Erythroblast (primary cell): ENCODE results near the gene CBFA2T2.
"Not testable (repeated sequence)": the region's sequence is repeated elsewhere in the genome, so short reads cannot be mapped to it uniquely, and the experiment has no call there.

Experiments
- GATA1 ChIP-seq: IDR thresholded peaks from 2 replicates; pipeline ENCODE4 v1.6.1; 2011; ENCODE audit warnings: low read depth, mild to moderate bottlenecking, control low read depth, low read length, moderate library complexity
- POLR2A ChIP-seq: IDR thresholded peaks from 2 replicates; pipeline ENCODE4 v1.6.1; 2011; ENCODE audit warnings: mild to moderate bottlenecking, low read length

DNA sequence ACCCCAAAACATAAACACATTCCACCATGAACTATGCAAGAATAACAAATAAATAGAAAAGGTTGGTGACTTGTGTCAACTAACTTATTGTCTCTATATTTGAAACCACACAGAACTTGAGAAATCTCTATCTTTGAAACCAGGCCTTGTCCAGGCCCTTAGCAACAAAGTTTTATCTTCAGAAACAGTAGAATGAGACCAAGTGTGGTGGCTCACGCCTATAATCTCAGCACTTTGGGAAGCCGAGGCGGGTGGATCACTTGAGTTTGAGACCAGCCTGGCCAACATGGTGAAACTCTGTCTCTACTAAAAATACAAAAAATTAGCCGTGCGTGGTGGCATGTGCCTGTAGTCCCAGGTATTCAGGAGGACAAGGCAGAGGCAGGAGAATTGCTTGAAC is 6.7 kb upstream of the CBFA2T2 start:
- TF ChIP-seq POLR2A, GATA1: not testable (repeated sequence)
